Right renal pelvis (tissue), 4 donors: ENCODE data around the gene NOL4L. TPM values are rescaled to one million over a fixed set of nuclear protein-coding genes. Genes with fewer than 3 reads are reported as not detected.

Experiments used
- DNase-seq, 4 donors: peaks; one replicate each; pipeline ENCODE4 v3.0.0-alpha.2; 2013; ENCODE audit warnings: low read depth in 4 of 4, low spot score in 3 of 4, missing footprints in 1 of 4
- polyA plus RNA-seq, 4 donors: library from polyadenylated mRNA; unstranded; fragments of 120-200 nt; gene quantifications; one replicate each; pipeline ENCODE4 v1.2.1, GENCODE V29; 2013; ENCODE audit not compliant: insufficient read length in 4 of 4

NOL4L gene
- polyA plus RNA-seq, 4 donors: 47.1 to 62.0 (median 51.7) TPM

DNA sequence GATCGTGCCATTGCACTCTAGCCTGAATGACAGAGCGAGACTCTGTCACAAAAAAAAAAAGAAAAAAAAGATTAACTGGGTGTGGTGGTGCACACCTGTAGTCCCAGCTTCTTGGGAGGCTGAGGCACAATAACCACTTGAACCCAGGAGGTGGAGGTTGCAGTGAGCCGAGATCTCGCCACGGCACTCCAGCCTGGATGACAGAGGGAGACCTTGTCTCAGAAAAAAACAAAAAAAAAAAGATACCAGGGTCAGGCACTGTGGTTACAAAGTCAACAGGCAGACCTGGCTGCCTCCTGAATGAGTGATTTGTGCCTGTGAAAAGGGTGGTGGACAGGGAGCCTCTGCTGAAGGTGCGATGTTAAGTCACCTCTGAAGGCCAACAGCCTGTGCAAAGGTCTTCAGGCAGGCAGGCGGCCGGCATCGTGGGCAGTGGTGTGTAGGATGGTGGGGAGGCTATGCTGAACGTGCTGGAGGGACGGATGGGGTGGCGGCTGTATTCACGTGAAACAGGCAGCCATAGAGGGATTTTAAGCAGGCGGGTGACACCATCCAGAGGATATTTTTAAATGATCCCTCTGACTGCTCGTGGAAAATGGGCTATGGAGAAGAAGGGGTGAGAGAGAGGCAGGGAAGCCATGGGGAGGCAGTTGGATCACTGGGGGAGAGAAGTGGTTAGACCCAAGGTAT is 41.4 kb downstream of the NOL4L start:
- DNase-seq: no peak

DNA sequence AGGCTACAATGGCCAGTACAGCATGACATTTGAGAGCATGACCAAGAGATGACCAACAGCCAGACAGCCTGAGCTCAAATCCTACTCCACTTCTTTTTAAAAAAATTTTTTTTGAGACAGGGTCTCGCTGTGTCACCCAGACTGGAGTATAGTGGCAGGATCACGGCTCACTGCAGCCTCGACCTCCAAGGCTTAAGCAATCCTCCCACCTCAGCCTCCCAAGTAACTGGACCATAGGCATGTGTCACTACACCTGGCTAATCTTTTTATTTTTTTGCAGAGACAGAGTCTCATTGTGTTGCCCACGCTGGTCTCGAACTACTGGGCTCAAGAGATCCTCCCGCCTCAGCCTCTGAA is 42.9 kb downstream of the NOL4L start:
- DNase-seq: no peak

DNA sequence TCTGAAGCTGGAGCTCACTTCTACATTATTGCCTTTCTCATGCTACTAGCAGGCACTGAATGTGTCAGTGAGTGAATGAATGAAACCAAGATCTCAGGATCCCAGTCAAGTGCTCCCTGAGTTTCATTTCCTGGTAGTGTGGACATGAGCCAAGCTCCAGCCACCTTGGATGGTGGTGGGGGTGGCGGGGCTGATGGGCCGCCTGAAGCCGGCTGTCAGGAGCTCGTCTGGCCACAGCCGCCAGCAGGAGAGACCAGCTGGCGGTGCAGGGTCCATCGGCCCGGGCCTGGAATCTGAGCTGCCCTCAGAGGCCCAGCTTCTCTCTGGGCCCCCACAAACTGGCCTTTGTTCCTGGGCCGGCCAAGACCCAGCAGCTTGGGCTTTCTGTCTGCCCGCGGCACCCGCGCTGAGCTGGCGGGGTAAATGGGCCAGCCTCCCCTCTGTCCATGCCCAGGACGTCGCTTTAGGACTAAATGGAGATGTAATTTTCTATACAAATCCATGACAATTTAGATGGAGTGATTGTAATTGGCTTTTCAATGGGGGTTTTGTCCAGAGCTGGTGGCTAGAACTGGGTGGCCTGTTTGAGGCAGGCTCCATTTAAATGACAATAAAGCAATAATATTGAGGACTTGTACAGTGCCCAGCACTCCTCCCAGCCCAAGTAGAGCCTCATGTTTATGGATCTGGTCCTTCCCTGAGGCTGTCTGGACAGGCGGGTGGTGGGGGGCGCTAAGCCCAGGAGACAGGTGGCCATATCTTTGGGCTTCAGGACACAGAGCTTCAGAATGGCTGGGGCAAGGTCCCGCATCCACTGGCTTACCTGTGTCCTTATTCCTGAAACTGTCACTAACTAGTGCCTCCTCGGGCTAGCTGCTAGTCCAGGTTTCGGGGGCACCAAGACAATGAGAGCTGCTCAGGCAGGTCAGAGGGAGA is 43.5 kb downstream of the NOL4L start:
- DNase-seq: no peak

DNA sequence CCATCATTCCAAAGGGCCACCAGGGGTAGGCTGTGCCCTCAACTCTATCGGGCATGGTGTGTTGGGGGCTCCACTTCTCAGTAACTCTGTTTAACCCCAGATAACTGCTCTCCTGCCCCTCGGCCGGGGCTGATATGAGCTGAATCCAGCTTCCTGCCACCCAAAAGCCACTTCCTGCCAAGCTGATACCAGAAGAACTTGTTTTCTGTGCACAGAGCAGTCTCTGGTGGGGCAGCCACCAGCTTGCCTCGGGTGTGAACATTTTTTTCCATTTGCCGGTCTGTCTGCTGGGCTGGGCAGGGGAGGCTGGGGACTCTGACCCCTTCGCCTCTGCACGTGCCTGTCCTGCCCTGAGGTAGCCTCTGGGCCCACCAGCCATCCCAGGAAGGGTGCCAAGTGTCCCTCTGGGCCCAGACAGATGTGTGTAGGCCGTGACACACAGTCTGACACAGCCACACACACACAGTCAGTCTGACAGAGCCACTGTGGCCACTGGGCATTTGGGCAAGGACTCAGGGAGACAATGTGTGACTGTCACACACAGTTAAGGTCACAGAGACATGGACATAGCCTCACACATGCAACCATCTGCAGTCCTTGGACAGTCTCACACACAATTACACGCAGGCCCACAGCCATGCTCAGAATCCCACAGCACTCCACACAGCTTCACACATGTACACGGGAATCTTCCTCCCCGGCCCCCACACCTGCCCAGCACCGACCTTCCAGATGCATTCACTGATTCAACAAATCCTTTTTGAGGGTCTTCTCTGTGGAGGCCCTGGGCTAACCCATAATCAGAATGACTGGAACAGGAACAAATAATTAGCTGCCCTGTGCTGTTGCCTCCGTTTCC is 45.1 kb downstream of the NOL4L start:
- DNase-seq: no peak

DNA sequence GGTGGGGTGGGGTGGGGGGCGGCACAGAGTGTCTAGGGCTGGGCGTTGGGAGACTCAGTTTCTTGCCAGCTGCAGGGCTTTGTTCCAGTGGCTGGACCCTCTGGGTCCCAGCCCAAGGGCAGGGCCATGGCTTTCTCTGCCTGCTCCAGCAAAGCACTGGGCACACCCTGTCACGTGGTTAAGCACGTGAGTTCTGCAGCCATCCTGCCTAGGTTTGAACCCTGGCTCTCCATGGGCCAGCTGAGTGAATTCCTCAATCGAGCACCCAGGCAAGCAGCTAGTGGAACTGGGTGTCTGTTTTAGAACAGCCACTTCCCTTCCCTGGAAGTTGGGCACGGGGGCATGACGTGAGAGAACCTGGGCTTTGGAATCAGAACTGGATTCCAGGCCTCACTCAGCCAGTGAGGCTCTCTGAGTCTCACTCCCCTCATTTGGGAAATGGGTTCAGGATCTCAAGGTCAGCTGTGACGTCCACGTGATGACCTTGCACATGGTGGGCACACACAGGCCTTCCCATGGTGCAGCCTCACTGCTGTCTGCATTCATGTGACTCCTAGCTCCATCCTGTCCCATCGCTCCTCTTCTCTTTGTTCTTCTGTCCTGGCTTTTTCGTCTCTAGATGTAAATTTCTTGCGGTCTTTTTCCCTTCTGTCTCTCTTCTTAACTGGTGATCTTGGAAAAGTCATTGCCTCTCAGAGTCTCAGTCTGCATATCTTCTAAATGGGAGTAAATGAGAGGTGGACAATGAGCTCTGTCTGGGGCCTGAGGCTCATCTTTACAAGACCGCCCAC is 45.9 kb downstream of the NOL4L start:
- no peak for DNase-seq

DNA sequence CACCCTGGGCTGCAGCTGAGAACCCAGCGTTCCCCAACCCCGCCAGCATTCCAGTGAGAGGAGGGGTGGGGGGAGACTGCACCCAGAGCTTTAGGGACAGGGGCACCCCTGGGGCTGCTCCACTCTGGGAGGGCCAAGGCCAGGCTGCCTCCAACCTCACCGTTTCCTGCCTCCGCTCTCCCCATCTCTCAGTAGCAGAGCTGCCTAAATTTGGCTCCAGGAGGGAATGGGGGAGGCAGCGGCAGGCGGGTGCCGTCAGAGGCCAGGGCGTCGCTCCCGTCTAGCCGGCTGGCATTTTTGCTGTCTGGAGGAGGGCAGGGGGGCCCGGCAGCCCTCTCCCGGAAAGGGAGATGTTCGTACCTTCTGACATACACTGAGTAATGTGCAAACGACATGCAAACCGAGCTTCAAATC is 46.6 kb downstream of the NOL4L start:
- DNase-seq: no peak

DNA sequence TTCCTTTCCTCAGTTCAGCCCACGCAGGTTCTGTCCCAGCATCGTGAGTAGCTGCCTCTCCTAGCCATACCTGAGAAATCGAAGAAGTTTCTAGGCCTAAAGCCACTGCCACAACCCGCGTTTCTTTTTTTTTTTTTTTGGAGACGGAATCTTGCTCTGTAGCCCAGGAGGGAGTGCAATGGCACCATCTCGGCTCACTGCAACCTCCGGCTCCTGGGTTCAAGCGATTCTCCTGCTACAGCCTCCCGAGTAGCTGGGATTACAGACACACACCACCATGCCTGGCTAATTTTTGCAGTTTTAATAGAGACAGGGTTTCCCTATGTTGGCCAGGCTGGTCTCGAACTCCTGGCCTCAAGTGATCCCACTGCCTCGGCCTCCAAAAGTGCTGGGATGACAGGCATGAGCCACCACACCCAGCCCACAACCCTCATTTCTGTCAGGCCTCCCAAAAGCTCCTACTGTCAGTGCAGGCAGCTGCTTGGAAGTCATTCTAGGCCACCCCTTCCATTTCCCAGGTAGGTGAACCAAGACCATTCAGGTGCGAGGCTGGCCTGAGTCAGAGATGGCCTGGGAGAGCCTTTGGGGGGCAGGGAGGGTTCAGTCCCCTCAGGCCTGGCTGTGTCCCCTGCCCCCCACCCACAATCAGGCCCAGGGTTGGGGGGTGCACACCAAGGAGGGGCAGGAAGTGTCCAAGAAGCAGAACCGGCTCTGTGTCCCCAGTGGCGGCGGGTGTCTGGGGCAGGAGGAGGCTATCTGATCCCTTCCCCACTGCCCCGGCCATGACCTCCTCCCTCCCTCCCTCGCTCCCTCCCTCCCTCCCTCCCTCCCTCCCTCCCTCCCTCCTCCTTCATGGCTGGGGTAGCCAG is 47.2 kb downstream of the NOL4L start:
- no peak for DNase-seq

DNA sequence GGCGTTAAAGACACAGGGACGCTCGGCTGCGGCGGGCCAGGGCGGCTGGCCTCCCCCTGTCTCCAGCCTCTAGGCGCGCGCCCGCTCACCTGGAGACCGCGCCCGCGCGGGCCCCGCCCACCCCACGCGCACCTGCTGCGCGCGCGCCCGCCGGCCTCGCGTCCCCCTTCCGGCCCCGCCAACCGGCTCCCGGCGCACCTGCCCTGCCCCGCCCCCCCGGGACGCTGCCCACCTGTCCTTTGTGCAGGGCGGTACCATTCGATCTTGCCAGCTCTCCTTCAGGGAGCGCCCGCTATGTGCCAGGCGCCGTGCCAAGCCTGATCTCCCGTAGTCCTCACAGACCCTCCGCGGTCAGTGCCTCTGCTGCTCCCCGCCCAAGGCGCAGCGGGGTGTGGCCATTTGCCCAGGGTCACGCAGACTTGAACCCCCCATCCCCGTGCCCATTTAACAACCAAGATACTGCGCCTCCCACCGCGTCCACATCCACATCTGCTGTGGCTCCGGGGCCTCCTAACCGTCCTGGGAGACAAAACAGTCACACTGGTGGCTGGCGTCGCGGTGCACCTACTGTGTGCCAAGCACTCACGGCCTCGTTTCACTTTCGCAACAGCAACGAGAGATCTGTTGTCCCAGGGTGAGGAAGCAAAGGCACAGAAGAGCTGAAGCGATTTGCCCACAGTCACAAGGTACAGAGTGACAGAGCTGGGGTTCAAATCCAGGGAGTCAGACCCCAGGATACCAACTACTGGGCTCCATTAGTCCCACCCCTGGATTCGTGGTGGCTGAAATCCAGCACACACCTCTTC is 48.1 kb downstream of the NOL4L start:
- DNase-seq: no peak

DNA sequence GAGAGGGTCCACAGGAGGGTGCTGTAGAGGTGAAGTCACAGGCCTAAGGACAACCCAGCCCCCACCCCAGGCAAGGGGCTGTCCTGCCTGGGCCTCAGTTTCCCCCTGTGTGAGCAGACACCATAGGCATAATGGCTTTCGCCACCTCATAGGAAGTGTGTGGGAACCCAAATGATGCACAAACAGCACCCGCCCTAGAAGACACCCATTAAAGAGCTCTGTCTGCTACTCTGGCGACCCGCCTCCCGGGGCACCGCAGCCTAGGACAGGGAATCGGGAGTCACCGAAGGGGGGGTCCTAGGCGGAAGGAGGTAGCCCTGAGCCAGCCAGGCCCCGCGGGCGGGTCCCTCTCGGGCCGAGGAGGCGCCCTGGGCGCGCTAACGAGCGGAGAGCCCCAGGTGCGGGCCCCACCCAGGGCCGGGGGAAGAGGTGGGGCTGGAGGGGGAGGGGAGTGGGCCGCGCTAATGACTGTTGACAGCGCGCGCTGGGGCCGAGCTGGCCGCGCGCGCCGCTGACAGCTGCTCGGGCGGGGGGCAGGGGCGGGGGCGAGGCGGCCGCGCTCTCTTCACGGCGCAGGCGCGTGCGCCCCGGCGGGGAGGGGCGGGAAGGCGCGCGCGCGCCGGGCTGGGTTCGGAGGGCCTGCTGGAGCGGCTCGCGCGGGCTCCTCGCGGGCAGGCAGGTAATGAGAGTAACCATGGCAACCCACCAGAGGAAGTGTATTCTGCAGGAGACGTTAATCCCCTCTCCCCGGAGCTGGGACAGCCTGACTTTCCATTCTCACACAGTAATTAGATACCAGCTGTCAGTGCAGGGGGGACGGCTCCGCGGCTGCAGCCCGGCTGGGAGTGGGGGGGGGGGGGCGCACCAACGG is 48.9 kb downstream of the NOL4L start:
- DNase-seq: peak in 1 of 4 donors; percentile 53

DNA sequence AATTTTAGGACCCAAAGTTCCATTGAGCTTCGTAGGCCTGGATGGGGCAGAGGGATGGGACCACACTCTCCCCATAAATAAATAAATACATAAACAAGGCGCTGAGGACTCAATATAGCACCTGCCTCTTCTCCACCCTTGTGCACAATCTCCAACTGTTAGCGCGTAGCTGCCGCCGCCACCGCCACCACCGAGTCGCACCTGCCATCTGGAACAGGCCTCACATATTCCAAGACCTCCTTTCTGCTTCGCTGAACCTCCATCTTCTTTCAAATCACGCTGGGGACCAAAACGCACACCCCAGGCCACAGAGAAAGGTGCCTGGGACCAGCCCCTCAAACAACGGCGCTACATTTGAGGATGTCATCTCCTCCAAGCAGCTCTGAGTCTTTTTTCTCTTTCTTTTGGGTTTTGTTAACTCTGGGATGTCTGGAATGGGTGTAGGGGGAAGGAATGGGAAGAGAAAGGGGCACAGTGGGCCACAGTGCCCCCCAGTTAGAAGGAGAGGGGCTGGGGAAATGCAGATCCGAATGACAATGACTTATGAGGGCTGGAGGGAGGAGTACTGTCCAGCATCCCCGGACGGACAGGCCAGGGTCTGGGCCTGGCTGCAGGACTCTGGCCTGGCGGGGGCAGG is 49.7 kb downstream of the NOL4L start:
- no peak for DNase-seq

DNA sequence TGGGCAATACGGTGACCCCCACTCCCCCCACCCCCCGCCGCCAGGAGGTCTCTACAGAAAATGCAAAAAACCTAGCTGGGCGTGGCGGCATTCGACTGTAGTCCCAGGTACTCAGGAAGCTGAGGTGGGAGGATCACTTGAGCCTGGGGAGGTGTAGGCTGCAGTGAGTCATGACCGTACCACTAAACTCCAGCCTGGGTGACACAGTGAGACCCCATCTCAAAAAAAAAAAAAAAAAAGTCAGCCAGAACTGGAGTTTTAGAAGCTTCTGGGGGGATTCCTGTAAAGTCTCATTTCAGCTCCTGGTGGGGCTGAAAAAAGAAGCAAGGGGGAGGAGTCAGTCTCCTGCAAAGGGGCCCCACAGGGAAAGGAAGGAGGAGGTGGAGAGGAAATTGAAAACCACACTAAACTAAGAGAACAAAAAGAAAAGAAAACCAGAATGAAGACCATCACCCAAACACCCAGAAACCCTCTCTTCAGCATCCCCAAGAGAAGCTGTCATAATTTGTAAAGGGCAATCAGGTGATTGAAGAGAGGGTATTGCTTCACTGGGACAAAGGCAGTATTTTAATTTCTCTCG is 50.4 kb downstream of the NOL4L start:
- no peak for DNase-seq

DNA sequence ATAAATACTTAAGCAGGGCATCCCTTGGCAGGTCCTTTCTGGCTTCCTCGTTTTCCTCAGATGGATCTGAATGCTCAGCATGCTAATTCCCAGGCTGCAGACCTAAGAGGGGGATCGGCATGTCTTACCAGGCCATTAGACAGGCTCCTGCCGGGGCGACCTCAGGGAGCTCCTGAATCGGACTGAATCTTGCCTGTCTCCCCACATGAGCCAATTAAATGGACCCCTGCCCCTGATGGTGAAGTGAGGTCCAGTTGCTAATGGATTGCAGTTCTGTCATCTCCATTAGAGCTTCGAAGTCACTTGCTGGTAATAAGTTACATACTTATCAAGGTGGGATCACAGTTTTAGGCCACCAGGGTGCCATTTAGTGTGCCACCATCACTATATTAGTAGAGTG is 51.4 kb downstream of the NOL4L start:
- DNase-seq: no peak

DNA sequence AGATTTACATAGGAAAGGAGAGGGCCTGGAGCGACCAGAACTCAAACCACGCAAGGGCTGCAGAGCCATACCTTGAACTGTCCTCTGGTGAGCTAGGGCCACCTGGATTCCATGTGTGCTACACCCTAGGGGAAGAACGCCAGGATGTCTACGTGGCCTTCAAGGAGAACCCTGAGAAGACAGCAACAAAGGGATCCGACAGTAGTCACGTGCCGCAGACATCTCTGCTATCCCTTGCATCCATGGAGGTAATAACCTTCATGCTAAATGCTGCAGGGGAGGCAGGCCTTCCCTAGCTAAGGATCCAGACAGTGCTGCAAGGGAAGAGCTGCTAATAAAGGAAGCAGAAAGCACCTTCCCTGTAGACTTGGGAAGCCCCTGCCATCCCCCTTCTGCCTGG is 52.9 kb downstream of the NOL4L start:
- DNase-seq: no peak

DNA sequence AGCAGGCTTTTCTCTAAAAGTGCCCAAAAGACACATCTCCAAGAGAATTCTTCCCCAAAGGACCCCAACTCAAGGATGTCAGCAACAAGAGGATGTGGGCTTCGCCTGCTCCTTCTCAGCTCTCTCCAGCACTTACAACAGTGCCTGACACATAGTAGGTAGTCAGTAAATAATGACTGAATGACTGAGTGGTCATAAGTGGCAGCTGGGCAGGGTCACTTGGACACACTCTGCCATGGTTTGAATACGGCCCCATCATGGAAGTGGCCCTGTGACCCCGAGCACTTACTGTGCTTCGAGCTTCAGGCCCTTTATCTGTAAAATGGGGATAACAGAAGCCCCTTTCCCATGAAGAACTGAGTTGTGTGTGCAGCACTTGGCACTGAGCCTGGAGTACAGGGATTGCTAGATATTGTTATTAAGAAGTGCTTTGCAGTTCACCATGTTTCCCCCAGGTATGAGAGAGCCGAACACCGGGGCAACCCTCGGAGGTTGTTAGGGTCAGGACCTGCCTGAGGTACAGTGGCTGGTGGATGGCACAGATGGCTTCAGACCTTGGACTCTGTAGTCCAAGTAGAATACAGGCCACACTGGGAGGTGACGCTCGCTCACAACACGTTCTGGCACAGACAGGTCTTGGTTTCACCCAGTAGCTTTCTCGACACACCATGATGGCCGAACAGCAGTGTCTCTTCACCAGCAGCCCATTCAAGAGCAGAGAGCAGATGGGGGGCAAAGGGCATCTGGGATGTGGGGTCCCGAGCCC is 56.0 kb downstream of the NOL4L start:
- no peak for DNase-seq

DNA sequence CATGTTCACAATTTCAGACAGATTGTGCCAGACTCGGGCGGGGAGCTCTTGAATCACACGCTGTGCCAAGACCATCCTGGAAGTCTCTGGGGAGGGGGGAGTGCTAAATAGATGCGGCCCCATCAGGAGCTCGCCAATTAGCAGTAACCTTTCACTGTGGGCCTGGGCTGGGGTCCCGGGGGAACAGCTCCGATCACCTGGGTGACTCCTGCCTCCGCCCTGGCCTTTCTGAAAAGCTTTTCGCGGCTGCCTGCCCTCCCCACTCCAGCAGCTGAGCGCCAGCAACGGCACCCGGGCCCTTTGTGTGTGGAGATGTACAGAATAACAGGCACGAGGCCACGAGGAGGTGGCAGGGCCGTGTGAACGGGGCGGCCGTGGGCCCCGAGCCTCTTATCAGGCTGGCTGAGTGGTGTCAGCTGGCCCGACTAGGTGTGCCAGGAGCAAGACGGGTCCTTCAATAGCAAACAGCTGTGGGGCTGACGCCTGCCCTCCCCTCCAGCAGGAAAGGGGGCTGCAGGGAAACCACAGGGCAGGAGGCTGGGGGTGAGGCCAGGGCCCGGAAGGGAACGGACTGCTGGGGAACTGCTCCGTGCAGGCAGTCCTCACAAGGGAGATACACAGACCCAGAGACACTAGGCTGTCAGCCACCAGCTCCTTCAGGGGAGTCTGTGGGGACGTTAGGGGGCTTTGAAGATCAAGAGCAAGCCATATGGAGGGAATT is 56.8 kb downstream of the NOL4L start:
- DNase-seq: no peak
